RPMI8226 (cell line): Measurements from ENCODE around the gene ATRAID.

Experiments used
- DNase-seq: peaks from one replicate; pipeline ENCODE4 v3.0.0-alpha.2; 2015

ATRAID gene

DNA sequence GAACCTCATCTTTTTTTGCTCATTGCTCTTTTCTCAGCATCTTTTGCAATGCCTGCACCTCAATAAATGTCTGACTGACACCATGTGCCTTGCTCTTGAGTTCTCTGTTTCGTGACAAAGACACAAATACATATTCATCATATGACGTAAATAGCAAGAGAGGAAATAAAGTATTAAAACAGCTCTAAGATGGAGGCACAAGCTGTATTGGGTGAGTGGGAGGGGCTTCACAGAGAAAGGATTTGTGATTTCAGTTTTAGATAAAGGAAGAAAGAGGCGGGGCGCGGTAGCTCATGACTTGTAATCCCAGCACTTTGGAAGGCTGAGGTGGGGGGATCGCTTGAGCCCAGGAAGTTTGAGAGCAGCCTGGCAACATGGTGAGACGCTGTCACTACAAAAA is 8.2 kb downstream of the ATRAID start:
- no peak for DNase-seq

DNA sequence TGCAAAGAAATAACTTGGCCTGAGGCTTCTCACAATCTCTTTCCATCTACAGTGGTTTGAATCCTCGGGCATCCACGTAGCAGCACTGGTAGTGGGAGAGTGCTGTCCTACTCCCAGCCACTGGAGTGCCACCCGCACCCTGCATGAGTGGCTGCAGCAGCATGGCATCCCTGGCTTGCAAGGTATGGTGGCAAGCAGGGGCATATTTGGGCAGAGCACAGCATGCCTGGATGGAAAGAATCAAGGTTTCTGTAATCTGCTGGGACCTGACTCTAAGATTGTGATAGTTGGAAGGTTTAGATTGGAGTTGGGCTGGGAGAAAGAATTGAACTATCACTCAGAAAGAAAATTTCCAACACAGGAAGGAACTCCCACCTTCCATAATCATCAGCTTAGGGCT is 9.3 kb downstream of the ATRAID start:
- no peak for DNase-seq

DNA sequence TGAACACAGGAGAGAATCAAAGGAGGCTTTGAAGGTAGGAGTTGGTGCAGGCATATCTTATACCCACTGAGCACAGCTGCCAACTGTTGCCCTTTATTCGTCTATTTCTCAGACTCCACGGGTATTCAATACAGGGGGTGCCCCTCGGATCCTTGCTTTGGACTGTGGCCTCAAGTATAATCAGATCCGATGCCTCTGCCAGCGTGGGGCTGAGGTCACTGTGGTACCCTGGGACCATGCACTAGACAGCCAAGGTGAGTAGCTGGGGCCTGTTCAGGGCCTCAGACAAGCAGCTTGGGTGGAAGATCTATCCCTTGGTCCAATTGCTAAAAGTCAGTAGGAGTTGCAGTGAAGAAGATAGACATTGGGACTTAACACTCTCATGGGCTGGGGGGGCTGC is 10.6 kb downstream of the ATRAID start:
- DNase-seq, result no peak

DNA sequence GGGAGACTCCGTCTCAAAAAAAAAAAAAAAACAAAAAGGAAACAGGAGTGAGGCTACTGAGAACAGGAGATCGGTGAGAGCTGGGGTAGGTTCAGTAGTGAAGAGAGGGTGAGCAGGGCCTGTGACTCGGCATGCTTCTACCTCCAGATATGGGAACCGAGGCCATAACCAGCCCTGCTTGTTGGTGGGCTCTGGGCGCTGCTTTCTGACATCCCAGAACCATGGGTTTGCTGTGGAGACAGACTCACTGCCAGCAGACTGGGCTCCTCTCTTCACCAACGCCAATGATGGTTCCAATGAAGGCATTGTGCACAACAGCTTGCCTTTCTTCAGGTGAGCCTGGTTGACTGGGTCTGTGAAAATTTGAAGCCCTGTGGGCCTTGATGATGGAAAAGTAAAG is 11.6 kb downstream of the ATRAID start:
- DNase-seq, result no peak

DNA sequence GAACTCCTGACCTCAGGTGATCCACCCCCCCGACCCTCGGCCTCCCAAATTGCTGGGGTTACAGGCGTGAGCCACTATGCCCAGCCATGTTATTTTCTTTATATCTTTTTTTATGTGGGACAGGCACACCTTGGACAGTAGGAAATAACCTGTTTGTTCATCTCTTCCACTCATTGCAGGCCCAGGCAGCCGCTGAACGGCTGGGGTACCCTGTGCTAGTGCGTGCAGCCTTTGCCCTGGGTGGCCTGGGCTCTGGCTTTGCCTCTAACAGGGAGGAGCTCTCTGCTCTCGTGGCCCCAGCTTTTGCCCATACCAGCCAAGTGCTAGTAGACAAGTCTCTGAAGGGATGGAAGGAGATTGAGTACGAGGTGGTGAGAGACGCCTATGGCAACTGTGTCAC is 13.7 kb downstream of the ATRAID start:
- no peak for DNase-seq

DNA sequence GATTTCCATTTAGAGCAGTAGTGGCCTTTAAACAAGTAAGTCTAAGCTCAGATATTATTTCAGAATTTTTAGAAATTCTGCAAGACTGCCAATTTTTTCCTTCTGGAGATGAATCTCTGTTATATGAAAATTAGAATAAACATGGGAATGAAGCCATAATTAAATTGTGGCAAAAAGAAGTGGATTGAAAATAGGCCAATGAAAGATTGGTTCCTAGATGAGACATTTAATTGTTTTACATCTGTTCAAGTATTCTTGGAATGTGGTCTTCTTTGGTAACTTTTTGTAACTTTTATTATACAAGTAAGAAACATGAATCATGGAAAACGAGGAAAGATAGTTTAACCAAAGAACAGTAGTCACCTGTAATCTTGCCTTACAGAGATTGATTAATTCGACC is 15.7 kb downstream of the ATRAID start:
- DNase-seq, result no peak

DNA sequence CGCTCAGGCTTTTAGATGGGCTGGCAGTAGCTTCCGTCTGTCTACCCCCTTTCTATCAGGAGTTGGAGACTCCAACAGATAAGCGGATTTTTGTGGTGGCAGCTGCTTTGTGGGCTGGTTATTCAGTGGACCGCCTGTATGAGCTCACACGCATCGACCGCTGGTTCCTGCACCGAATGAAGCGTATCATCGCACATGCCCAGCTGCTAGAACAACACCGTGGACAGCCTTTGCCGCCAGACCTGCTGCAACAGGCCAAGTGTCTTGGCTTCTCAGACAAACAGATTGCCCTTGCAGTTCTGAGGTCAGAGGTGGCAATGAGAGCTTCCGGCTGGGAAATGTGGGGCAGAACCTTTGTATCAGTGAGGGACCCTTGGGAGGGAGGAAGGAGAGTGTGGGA is 20.1 kb downstream of the ATRAID start:
- DNase-seq, result no peak

DNA sequence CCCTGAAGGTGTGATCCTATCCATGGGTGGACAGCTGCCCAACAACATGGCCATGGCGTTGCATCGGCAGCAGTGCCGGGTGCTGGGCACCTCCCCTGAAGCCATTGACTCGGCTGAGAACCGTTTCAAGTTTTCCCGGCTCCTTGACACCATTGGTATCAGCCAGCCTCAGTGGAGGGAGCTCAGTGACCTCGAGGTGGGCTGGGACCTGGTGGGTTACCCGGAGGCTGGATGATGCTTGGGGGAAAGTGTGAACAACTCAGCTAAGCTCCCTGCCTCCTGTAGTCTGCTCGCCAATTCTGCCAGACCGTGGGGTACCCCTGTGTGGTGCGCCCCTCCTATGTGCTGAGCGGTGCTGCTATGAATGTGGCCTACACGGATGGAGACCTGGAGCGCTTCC is 21.5 kb downstream of the ATRAID start:
- DNase-seq, result no peak

DNA sequence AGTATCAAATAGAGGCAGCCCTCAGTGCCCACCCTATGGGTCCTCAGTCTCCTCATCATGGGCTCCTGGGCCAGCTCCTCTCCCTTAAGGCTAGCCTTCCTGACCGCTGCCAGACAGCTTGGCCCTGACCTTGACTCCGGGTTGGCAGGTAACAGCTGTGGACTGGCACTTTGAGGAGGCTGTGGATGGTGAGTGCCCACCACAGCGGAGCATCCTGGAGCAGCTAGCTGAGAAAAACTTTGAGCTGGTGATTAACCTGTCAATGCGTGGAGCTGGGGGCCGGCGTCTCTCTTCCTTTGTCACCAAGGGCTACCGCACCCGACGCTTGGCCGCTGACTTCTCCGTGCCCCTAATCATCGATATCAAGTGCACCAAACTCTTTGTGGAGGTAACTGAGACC is 24.3 kb downstream of the ATRAID start:
- DNase-seq, result no peak

DNA sequence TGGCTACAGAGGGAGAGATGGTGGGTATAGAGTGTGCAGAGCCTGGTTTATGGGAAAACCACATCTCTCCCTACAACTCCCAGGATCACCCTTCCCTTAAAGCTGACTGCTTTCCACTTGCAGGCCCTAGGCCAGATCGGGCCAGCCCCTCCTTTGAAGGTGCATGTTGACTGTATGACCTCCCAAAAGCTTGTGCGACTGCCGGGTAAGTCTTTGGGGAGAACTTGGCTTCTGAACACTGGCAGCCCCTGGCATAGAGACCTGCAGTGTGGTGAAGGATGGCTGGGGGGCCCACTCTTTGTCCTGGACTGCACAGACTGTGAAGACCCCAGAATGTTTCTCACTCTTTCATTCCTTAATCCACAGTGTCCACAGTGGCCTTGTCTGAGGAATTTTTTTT is 24.8 kb downstream of the ATRAID start:
- DNase-seq, result no peak

DNA sequence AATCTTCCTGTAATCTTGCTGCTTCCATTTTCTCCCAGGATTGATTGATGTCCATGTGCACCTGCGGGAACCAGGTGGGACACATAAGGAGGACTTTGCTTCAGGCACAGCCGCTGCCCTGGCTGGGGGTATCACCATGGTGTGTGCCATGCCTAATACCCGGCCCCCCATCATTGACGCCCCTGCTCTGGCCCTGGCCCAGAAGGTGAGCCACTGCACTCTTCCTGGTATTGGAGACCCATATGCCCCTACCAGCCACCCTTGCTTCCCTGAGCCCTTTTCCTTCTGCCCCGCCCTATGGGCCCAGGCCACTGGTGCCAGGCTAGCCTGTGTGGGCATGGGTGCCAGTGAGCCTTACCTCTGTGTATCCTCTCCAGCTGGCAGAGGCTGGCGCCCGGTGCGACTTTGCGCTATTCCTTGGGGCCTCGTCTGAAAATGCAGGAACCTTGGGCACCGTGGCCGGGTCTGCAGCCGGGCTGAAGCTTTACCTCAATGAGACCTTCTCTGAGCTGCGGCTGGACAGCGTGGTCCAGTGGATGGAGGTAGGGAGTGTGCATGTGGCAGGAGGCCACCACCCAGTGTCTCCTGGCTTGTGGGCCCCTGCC is 25.6 kb downstream of the ATRAID start:
- DNase-seq, result no peak

DNA sequence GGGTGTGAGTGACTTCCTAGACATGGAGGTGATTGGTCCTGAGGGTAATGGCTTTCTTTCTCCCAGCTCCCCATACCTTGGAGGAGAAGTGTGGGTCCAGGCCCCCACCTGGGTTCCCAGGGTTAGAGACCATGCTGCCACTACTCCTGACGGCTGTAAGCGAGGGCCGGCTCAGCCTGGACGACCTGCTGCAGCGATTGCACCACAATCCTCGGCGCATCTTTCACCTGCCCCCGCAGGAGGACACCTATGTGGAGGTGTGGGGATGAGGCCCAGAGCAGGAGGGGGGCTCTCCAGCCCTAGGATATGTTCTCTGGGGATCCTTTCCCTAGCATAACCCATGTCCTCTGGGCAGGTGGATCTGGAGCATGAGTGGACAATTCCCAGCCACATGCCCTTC is 27.1 kb downstream of the ATRAID start:
- DNase-seq, result no peak

DNA sequence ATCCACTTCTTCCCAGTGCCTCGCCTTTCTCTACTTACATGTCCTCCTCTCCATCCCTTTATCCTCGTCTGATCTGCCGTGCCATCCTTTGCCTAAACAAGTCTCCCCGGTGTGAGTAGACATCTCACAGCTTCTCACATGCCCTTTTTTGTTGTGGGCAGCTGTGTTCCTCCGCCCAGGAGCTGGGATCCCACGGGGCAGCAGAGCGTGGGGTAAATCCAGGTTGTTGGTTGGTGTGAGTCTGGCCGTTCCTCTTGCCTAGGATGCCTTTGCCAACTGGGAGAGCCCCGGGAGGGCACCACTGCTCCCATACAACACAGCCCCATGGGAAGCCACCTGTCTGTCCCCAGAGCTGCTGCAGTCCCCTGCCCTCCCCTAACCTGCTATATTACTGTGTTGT is 28.6 kb downstream of the ATRAID start:
- no peak for DNase-seq

DNA sequence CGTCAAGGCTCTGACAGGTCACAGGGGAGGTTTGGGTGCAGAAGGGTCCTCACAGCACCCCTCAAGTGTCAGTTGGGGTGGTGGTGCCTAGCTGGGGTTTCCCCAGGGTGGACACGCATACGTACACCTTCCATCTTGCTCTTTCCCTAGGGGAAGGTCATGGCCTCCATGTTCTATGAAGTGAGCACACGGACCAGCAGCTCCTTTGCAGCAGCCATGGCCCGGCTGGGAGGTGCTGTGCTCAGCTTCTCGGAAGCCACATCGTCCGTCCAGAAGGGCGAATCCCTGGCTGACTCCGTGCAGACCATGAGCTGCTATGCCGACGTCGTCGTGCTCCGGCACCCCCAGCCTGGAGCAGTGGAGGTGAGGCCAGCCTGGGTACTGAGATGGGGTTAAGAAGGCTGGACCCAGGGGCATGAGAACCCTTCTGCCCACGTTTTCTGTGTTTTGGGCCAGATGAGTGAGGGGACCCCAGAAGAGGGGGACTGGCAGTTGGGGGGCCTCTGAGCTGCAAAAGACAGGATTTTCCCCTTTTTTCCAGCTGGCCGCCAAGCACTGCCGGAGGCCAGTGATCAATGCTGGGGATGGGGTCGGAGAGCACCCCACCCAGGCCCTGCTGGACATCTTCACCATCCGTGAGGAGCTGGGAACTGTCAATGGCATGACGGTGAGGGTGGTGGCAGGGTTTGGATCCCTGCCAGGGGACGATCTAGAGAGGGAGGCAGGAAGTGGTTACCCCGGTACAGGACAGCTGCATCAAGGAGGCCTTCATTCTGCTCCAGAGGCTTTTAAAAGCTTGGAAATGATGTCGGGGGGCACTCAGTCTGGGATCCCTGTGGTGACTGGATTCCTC is 30.1 kb downstream of the ATRAID start:
- DNase-seq, result no peak

DNA sequence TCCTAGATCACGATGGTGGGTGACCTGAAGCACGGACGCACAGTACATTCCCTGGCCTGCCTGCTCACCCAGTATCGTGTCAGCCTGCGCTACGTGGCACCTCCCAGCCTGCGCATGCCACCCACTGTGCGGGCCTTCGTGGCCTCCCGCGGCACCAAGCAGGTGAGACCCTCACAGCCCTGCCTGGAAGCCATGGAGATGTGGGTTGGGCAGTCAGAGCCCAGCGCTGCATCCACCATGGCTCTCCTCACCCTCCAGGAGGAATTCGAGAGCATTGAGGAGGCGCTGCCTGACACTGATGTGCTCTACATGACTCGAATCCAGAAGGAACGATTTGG is 30.7 kb downstream of the ATRAID start:
- DNase-seq, result no peak

DNA sequence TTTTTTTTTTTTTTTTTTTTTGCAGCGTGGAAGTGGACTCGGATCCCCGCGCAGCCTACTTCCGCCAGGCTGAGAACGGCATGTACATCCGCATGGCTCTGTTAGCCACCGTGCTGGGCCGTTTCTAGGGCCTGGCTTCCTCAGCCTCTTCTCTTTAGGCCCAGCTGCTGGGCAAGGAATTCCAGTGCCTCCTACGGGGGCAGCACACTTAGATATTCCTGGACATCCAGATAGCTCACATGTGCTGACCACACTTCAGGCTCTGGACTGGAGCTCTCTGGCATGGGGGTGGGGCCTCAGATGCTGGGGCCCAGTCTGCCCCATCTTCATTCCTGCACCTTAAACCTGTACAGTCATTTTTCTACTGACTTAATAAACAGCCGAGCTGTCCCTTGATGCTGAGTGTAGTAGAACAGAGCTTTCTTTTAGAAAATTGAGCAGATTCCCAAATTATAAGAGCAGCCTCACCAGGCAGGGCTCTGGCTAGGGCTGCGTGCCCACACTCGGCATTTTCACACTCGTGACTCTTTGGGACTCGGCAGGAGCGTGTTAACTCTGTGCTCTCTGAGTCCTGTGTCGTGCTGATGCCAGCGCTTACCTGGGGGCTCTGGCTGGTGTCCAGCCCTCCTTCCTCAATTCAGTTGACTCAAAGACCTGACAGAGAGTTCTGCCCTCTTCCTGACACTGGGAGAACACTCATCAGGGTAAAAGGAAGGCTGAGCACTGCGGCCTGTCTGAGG is 31.7 kb downstream of the ATRAID start:
- no peak for DNase-seq

DNA sequence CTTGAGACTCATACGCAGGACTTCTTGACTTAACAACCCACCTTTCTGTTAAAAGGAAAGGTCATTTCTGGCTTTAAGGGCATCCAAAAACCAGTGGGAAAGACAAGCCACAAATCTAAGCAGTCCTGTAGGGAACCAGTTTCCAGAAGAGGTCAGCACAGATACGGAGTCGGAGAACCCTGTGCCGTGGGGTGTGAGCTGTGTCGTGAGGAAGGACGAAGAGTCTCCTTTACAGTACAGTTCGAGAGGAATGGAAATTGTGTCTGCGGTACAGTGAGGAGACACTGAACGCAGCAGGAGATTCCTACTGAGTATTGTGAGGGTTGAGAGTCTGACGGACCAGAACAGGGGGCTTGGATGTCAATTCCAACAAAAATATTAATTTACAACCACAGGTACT is 33.3 kb downstream of the ATRAID start:
- no peak for DNase-seq

DNA sequence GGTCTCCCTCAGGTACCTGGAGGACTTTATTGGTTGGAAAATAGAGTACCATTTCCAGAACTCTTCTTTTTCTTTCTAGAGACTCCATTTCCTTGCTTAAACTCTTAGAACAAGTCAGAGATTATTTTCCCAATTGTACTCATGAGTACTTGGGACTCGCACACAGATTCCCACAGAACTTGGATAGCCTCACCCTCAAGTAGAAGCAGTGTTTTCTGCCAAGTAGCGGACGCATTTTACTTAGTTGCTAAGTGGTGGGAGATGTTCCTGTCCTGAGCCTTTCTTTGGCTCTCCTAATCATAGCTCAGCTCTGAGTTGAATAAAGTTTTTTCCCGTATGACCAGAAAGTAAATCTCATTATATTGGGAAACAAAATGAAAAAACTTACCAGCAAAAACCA is 33.8 kb downstream of the ATRAID start:
- no peak for DNase-seq

DNA sequence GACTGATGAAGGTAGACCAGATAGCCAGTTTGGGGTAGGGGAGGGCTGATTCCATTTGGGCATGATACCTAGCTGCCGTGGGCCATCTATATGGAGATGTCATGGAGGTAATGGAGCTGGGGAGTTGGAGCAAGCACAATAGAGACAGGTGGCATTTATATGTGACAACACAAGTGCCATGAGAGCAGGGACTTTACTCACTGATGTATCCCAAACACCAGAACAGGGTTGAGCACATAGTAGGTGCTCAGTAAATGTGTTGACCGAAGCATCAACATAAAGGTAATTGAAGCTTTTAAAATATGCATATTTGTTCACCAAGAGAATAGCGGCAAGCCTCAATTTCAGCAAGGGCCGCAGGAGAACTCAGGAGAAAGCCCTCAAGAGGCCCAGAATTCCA is 36.1 kb downstream of the ATRAID start:
- DNase-seq, result no peak

DNA sequence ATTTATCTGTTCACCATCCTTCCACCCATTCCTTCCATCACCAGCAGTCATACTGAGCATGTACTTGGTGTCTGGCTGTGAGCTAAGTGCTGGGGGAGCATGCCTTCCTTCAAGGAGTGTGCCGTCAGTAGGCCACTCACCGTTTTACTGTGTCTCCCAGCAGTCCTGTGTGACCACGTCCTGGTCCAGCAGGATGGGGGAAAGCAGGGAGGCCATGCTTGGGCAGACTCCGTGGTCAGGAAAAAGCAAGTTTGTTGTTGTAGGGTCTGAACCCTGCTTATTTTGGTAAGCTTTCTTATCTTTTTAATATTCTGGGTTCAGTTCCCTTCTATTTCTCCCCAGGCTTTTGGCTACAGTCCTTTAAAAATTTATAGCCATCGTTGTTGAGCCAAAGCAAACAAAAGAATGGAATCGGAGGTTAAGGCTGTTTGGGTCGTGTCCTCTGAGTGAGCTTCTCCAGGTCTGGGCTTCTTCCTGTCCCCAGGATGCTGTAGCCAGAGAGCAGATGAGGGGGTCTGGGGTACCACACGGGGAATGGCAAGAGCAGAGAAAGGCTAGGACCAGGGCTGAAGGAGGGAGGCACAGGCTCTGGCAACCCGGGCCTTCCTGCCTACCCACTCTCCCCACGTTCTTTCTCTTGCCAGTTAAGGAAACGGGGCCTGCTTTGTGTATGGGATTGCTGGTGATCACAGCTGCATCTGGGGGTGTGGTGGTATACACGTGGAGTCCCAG is 37.5 kb downstream of the ATRAID start:
- DNase-seq, result no peak

DNA sequence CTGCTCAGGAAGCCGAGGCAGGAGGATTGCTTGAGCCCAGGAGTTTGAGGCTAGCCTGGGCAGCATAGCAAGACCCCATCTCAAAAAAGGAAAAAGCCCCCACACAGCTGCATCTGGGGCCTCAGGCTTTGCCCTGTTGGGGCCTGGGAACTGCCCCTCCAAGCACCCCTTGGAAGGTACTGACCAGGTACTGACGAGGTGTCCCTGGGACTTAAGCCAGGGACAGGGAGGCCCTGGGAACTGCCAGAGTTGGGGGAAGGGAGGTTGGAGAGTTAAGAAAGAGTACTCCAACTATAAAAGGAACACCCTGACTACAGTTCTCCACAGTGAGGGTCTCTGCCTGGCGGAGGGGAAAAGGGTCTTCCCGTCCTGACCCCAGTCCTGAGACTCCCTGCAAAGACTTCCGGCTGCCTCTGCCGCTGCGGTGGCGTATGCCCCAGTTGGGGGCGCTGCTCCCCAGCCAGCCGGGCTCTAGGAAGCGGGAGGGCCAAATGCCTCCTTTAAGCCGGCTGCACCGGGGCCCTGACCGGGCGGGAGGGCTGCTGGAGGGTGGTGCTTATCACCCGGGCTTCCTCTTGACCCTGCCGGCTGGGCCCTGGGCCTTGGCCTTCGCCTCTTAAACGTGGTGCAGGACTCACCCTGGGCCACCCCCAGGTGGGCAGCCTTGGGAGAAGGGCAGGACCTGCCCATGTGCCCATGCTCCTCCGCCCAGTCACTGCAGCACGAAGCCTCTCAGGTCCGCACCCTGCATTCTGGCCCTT is 38.2 kb downstream of the ATRAID start:
- peak; percentile 67 for DNase-seq

DNA sequence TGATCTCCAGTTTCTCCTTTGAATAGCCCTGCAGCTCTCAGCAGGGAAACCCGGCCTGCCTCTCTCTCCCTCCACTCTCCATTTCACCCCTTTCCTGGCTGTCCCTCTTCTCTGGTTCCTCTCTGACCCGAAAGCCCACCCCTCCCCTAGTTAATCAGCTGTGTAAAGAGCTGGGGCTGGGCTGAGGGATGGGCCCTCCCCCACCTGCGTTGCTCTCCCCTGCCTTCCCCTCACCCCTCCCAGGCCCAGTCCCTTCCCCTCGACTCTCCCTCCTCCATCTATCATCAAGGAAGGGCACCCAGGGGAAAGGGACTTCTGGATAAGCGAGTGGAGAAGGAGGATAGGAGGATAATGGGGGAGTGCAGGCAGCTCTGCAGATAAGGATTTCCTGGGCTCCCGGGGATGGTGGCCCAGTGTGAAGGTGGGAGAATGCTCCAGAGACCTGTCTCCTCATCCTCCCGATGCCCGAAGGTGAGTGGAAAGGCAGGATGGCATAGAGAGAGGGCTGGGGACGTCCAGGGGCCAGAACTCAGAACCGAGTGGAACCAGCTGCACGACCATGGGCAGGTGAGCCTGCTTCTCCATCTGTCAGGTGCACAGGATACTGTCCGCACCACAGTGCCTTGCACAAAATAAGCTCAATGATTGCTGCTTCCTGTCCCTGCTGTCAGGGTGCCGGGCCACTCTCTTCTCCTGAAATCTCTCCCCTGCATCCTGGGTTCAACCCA is 39.0 kb downstream of the ATRAID start:
- DNase-seq, result no peak
